Mesenteric fat pad (tissue), 1 donor: ENCODE results near the gene KRT81. TPM values are rescaled to one million over a fixed set of nuclear protein-coding genes. Genes with fewer than 3 reads are reported as not detected.

ENCODE experiments used
- DNase-seq: peaks from one replicate; pipeline ENCODE4 v3.0.0-alpha.2; 2020; ENCODE audit warnings: low spot score
- long read RNA-seq: library from polyadenylated mRNA; unstranded; transcript quantifications from one replicate; pipeline ENCODE4 v2.0.0, GENCODE V29; 2020
- total RNA-seq: library from RNA; stranded (reverse); fragmentation: NEBNext Ultra II Directional; extraction: Animal tissue kit (Norgen Biotek cat#: 25700); gene quantifications from one replicate; pipeline ENCODE4 v1.2.1, GENCODE V29; 2021
- donor health status: DM: yes; HTN: yes; CAD: no.

Gene KRT81
- total RNA-seq: not detected
- long read RNA-seq: 0 reads

GRCh38 chr12:52291267-52291935, at the start of gene KRT81:
Gene KRT81 (minus strand): TSS chr12:52291534. CDS start chr12:52291465, 69 bp downstream.
- DNase-seq: peak; percentile 20

- peak; percentile 75 for DNase-seq
These were observed 47.1 kb upstream of the KRT81 start for GRCh38 chr12:52338241-52338960.

GRCh38 chr12:52337054-52337453, 45.7 kb upstream of the KRT81 start:
- no peak for DNase-seq

GRCh38 chr12:52336641-52337040, 45.3 kb upstream of the KRT81 start:
- no peak for DNase-seq

- DNase-seq: no peak
These were observed 44.4 kb upstream of the KRT81 start for GRCh38 chr12:52335598-52336262.

GRCh38 chr12:52334185-52334584, 42.9 kb upstream of the KRT81 start:
- DNase-seq: no peak

- DNase-seq: no peak
These were observed 42.0 kb upstream of the KRT81 start for GRCh38 chr12:52333321-52333720.

- no peak for DNase-seq
These were observed 41.0 kb upstream of the KRT81 start for GRCh38 chr12:52332381-52332780.

- DNase-seq: no peak
These were observed 40.5 kb upstream of the KRT81 start for GRCh38 chr12:52331833-52332232.

- no peak for DNase-seq
These were observed 39.7 kb upstream of the KRT81 start for GRCh38 chr12:52331039-52331438.

- DNase-seq: no peak
These were observed 36.6 kb upstream of the KRT81 start for GRCh38 chr12:52327830-52328500.

- DNase-seq: peak; percentile 33
These were observed 35.9 kb upstream of the KRT81 start for GRCh38 chr12:52327052-52327829.

- DNase-seq: peak; percentile 82
These were observed 32.8 kb upstream of the KRT81 start for GRCh38 chr12:52324153-52324444.

- peak; percentile 82 for DNase-seq
These were observed 32.2 kb upstream of the KRT81 start for GRCh38 chr12:52323416-52324152.

GRCh38 chr12:52323001-52323400, 31.7 kb upstream of the KRT81 start:
- DNase-seq: peak; percentile 83

- DNase-seq: peak; percentile 28
These were observed 30.7 kb upstream of the KRT81 start for GRCh38 chr12:52322069-52322468.

- peak; percentile 53 for DNase-seq
These were observed 30.1 kb upstream of the KRT81 start for GRCh38 chr12:52321418-52321817.

GRCh38 chr12:52320784-52321400, 29.6 kb upstream of the KRT81 start, which contains the start of gene KRT83:
Gene KRT83 (minus strand): TSS chr12:52321398. CDS start chr12:52321335, 63 bp downstream.
- peak; percentile 65 for DNase-seq

- peak; percentile 47 for DNase-seq
These were observed 27.8 kb upstream of the KRT81 start for GRCh38 chr12:52319097-52319496.
